Measurements from ENCODE around the gene LRP8. TPM values are rescaled to one million over a fixed set of nuclear protein-coding genes. Genes with fewer than 3 reads are reported as not detected.

LRP8 gene
- total RNA-seq, 5 donors from 2014 or later (not counting 1 experiment from before 2014, with no cell fraction given): 8.9 to 21.5 (median 19.8) TPM

Other genes starting within 250 kb of the LRP8 start
- gene SLC1A7, start 185.4 kb downstream of the LRP8 start, total RNA-seq: under 1 TPM in 2 of 5 donors, not detected in 3; 0.14 to 0.26 TPM
- gene CPT2, start 131.2 kb downstream of the LRP8 start, total RNA-seq: 10 to 100 TPM in 4 of 5 donors, 1 to 10 TPM in 1; 9.4 to 17.5 (median 15.9) TPM
- gene CZIB, start 107.4 kb downstream of the LRP8 start, total RNA-seq: 10 to 100 TPM; 41.4 to 71.3 (median 69.3) TPM
- gene MAGOH, start 89.6 kb downstream of the LRP8 start, total RNA-seq: 10 to 100 TPM; 43.7 to 51.9 (median 51.3) TPM
- gene DMRTB1, start 131.3 kb upstream of the LRP8 start, total RNA-seq: not detected